K562 (cell line): Measurements from ENCODE around the gene GRM2. TPM values are rescaled to one million over a fixed set of nuclear protein-coding genes. Genes with fewer than 3 reads are reported as not detected.

Source experiments
- ATAC-seq: fragments of 200-7000 bp; cut with Tn5 transposase; 3 replicates; pipeline ENCODE4 v1.9.1; 2020; ENCODE audit warnings: moderate library complexity
- BruUV-seq: library from RNA; stranded (reverse); fragments of 400-500 nt; replicated peaks from 2 replicates; lab custom pipeline; 2021; lab: Mats Ljungman, UMichigan
- CTCF ChIA-PET: fragments of 300-600 bp; formaldehyde crosslinking; extraction: SDS; loops from one replicate; lab custom pipeline; 2021; ENCODE audit warnings: low intra/inter-chr PET ratio; lab: Yijun Ruan, JAX
- POLR2A ChIA-PET: fragments of 300-600, 350-650 bp; sonication (Branson Sonifier 250); formaldehyde crosslinking; extraction: SDS; loops from one replicate; lab custom pipeline; 2021; ENCODE audit warnings: antibody characterized with exemption, inconsistent platforms; lab: Yijun Ruan, JAX
- DNase-seq, 4 experiments: peaks; one replicate each; pipeline versions ENCODE4 v3.0.0 to v3.0.0-alpha.2; 2011 to 2018; ENCODE audit warnings: low spot score in 3 of 4, mixed read lengths in 3 of 4; ENCODE audit errors: extremely low read depth in 1 of 4
- FAIRE-seq: peaks from 2 replicates; lab custom pipeline; 2011; peaks lifted over from hg19 to GRCh38; lab: Jason Lieb, UNC
- H2AFZ ChIP-seq: 2 replicates; pipeline ENCODE4 v1.6.0; 2011; ENCODE audit warnings: low read depth, low read length, control low read depth, inconsistent platforms
- H3K27ac ChIP-seq: fragments of 200-600 bp; 3 replicates; pipeline ENCODE4 v1.8.0; 2011; ENCODE audit warnings: low read depth, mild to moderate bottlenecking, control low read depth, inconsistent platforms, low read length, moderate library complexity, mixed read lengths; ENCODE audit errors: extremely low read depth
- H3K27me3 ChIP-seq, 2 experiments: fragments of 300-600 bp in 1 of 2; 2 replicates in 1 of 2; 3 replicates in 1 of 2; pipeline versions ENCODE4 v1.6.0 to v1.8.0; 2011; ENCODE audit warnings: inconsistent platforms in 2 of 2, low read length in 2 of 2, mild to moderate bottlenecking in 1 of 2, mixed read lengths in 1 of 2, moderate library complexity in 1 of 2; ENCODE audit not compliant: control insufficient read depth in 2 of 2, insufficient read depth in 2 of 2
- H3K36me3 ChIP-seq: fragments of 300-600 bp; 3 replicates; pipeline ENCODE4 v1.8.0; 2011; ENCODE audit warnings: mild to moderate bottlenecking, low read length, inconsistent platforms; ENCODE audit not compliant: control insufficient read depth, insufficient read depth
- H3K4me1 ChIP-seq, 2 experiments: fragments of 200-600 bp in 1 of 2; replicated peaks in 1 of 2; 2 replicates in 1 of 2; 3 replicates in 1 of 2; pipeline versions ENCODE4 v1.5.1 to v1.8.0; 2011; ENCODE audit warnings: inconsistent platforms in 2 of 2, low read length in 2 of 2, mild to moderate bottlenecking in 1 of 2, mixed read lengths in 1 of 2, moderate library complexity in 1 of 2; ENCODE audit not compliant: control insufficient read depth in 2 of 2, insufficient read depth in 2 of 2
- H3K4me2 ChIP-seq: 2 replicates; pipeline ENCODE4 v1.6.1; 2011; ENCODE audit warnings: low read length, control low read depth, inconsistent platforms, mixed read lengths; ENCODE audit not compliant: insufficient read depth
- H3K4me3 ChIP-seq: fragments of 200-600 bp; sonication (generic), shearing (Covaris generic); 2 replicates; pipeline ENCODE4 v1.5.1; 2016; ENCODE audit warnings: control low read depth, inconsistent platforms
- H3K79me2 ChIP-seq: fragments of 200-600 bp; 3 replicates; pipeline ENCODE4 v1.8.0; 2011; ENCODE audit warnings: low read length, inconsistent platforms; ENCODE audit not compliant: control insufficient read depth, insufficient read depth
- H3K9ac ChIP-seq, 2 experiments: 2 replicates each; pipeline versions ENCODE4 v1.6.0 to v1.6.1; 2011; ENCODE audit warnings: low read depth in 2 of 2, low read length in 2 of 2, control low read depth in 1 of 2, inconsistent platforms in 1 of 2, mild to moderate bottlenecking in 1 of 2, mixed read lengths in 1 of 2; ENCODE audit not compliant: insufficient read depth in 1 of 2
- H3K9me1 ChIP-seq: one replicate; pipeline ENCODE4 v1.6.0; 2011; ENCODE audit warnings: inconsistent platforms, mild to moderate bottlenecking, low read length, moderate library complexity; ENCODE audit not compliant: control insufficient read depth, insufficient read depth
- H3K9me3 ChIP-seq: replicated peaks from 2 replicates; pipeline ENCODE4 v1.5.1; 2011; ENCODE audit warnings: low read depth, low read length, inconsistent platforms; ENCODE audit not compliant: control insufficient read depth, insufficient read depth
- H4K20me1 ChIP-seq: replicated peaks from 2 replicates; pipeline ENCODE4 v1.6.1; 2011; ENCODE audit warnings: low read length, inconsistent platforms, mixed read lengths; ENCODE audit not compliant: control insufficient read depth, insufficient read depth
- BRD4 ChIP-seq: fragments of 200-600 bp; sonication (generic); IDR thresholded peaks from 2 replicates; pipeline ENCODE4 v1.6.1; 2017; ENCODE audit warnings: inconsistent platforms
- CBX8 ChIP-seq: fragments of 200-600 bp; sonication (generic); IDR thresholded peaks from 2 replicates; pipeline ENCODE4 v1.6.1; 2012; ENCODE audit warnings: borderline replicate concordance, mixed run types, low read depth, mild to moderate bottlenecking, moderate library complexity, mixed read lengths, low read length, control low read depth, inconsistent platforms; ENCODE audit not compliant: poor library complexity, severe bottlenecking; ENCODE audit errors: extremely low read depth
- CHD1 ChIP-seq: fragments of 200-600 bp; sonication (generic); IDR thresholded peaks from one replicate; pipeline ENCODE4 v1.6.1; 2012; ENCODE audit warnings: mild to moderate bottlenecking, moderate library complexity, low read length, inconsistent platforms
- GATAD2A ChIP-seq: fragments of 450-650 bp; IDR thresholded peaks from 2 replicates; pipeline ENCODE4 v1.6.1; 2017
- MBD2 ChIP-seq: sonication (generic); IDR thresholded peaks from 2 replicates; pipeline ENCODE4 v1.6.1; 2016; ENCODE audit warnings: low read depth, borderline replicate concordance
- PRPF4 ChIP-seq: fragments of 200-400 bp; formaldehyde crosslinking; IDR thresholded peaks from one replicate; pipeline ENCODE4 v1.6.1; 2017; ENCODE audit warnings: low read length, low read depth, mild to moderate bottlenecking; ENCODE audit not compliant: insufficient read depth, poor library complexity, severe bottlenecking
- YBX1 ChIP-seq: fragments of 450-650 bp; IDR thresholded peaks from 2 replicates; pipeline ENCODE4 v1.7.1; 2016; ENCODE audit warnings: mild to moderate bottlenecking
- ZBTB17 ChIP-seq: fragments of 450-650 bp; formaldehyde crosslinking; IDR thresholded peaks from 2 replicates; pipeline ENCODE4 v1.4.0; 2020; ENCODE audit warnings: mild to moderate bottlenecking
- ZNF263 ChIP-seq: sonication (generic); formaldehyde crosslinking; IDR thresholded peaks from 2 replicates; pipeline ENCODE4 v1.8.0; 2022; ENCODE audit warnings: mild to moderate bottlenecking, missing genetic modification reagents, borderline replicate concordance
- ZNF354B ChIP-seq: fragments of 250-450 bp; sonication (Bioruptor Pico); IDR thresholded peaks from 2 replicates; pipeline ENCODE4 v1.4.0; 2020
- ZNF584 ChIP-seq: fragments of 200-800 bp; sonication (Bioruptor generic); IDR thresholded peaks from 2 replicates; pipeline ENCODE4 v1.6.1; 2016; ENCODE audit warnings: low read depth, mild to moderate bottlenecking, missing genetic modification characterization, missing compliant biosample characterization
- WGBS: fragments of 100-300 bp; shearing (Covaris generic); methylation state at CpG from one replicate; pipeline ENCODE4 v1.1.6; 2016; ENCODE audit warnings: low coverage, mixed read lengths; ENCODE audit not compliant: insufficient coverage; ENCODE audit errors: missing lambda C conversion rate; 5-methylcytosine and 5-hydroxymethylcytosine counted together
- in situ Hi-C: fragments of 300-500 bp; cut with MboI; formaldehyde crosslinking; loops from 4 replicates; pipeline ENCODE4 v1.15.0; 2018; ENCODE audit warnings: inconsistent platforms, mixed read lengths
- intact Hi-C: fragments of 100-400 bp; cut with micrococcal nuclease; formaldehyde crosslinking; loops from 2 replicates; pipeline ENCODE4 v1.14.2; 2022
- polyA plus RNA-seq, 8 experiments: library from polyadenylated mRNA; depleted of rRNA in 4 of 8; stranded (reverse) in 5 of 8; unstranded in 3 of 8; fragments of >200 nt; fragmentation: Nextera tagmentation in 2 of 8; fragmentation: Illumina TruSeq in 1 of 8; extraction: Ambion mirVana in 2 of 8; extraction: Trizol in 1 of 8; gene quantifications; 2 replicates each; pipeline versions ENCODE4 v1.2.1 to v1.2.3, GENCODE V29; 2011 to 2014; ENCODE audit warnings: inconsistent platforms in 1 of 8, missing spikeins in 1 of 8
- total RNA-seq, 7 experiments: library from RNA; depleted of rRNA in 6 of 7; stranded (reverse); fragments of >200 nt in 6 of 7; fragmentation: Illumina TruSeq in 2 of 7; extraction: Trizol in 2 of 7; gene quantifications; 2 replicates each; pipeline versions ENCODE4 v1.2.1 to v1.2.3, GENCODE V29; 2011 to 2021; ENCODE audit warnings: low replicate concordance in 1 of 7
- TF ChIP-seq, protein P1 (sequence below): fragments of 250-450 bp; sonication (Bioruptor Pico); IDR thresholded peaks from 2 replicates; pipeline ENCODE4 v1.4.0; 2020; ENCODE audit warnings: mild to moderate bottlenecking, moderate library complexity
- TF ChIP-seq, protein P2 (sequence below): fragments of 450-650 bp; formaldehyde crosslinking; IDR thresholded peaks from 2 replicates; pipeline ENCODE4 v1.4.0; 2022; ENCODE audit warnings: missing genetic modification characterization
- TF ChIP-seq, protein P3 (sequence below): fragments of 250-450 bp; sonication (Bioruptor Pico); IDR thresholded peaks from 2 replicates; pipeline ENCODE4 v1.4.0; 2020; ENCODE audit warnings: mild to moderate bottlenecking

GRM2 gene
- total and polyA plus RNA-seq, 9 of the 15 experiments (the other 6 are each of a cell fraction or from before 2014, with no cell fraction given), result not detected

DNA sequence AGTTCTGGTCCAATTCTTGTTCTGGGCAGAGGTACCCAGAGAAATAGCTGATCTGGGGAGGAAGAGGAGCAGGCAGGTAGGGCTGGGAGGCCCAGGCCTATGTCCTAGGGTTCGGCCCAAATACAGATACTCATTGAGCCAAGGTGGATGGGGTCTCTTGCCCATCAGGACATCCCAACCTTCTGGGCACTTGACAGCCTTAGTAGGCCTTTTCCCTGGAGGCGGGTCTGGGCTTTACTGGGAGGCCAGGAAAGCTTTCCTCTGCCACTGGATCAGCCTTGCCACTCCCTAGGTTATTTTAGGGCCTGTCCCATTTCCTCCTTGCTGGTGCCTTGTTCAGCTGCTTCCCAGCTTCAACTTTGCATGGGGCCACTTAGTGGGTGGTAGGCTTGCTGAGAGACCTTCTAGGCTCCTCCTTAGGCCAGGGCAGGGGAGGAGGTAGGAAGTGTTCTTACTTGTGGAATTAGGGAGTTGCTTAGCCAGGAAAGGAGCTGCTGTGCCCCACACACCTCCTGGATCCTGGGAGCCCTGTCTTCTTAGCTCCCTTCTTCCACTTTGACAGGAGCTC is 26.1 kb upstream of the GRM2 start (continued):
- TF ChIP-seq, protein P1, sequence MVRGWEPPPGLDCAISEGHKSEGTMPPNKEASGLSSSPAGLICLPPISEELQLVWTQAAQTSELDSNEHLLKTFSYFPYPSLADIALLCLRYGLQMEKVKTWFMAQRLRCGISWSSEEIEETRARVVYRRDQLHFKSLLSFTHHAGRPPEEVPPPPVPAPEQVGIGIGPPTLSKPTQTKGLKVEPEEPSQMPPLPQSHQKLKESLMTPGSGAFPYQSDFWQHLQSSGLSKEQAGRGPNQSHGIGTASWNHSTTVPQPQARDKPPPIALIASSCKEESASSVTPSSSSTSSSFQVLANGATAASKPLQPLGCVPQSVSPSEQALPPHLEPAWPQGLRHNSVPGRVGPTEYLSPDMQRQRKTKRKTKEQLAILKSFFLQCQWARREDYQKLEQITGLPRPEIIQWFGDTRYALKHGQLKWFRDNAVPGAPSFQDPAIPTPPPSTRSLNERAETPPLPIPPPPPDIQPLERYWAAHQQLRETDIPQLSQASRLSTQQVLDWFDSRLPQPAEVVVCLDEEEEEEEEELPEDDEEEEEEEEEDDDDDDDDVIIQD (CRISPR knock-in tag), result no peak

DNA sequence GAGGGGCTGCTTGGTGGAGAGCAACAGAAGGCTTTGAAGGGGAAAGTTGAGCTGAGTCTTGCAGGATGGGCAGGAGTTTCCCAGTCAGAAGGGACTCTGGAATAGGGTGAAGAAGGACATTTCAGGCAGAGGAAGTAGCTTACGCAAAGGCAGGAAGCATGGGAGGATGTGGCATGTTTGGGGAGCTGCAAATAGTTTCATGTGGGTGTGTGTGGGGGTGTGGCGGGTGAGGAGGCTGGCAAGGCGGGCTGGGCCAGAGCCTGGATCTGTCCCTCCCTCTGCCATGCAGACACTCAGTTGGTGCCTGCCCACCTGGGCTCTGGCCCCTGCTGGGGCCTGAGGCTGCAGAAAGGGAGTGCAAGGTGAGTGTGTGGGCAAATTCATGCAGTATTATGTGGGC is 25.4 kb upstream of the GRM2 start:
- Histone ChIP-seq H3K79me2 (no peaks in the 10 kb centered on the region; the same call in none of the 3 replicates), H3K9ac (no peak overlapping the region), H3K27me3 (no peaks in the 10 kb centered on the region), H2AFZ (no peak overlapping the region), H4K20me1 (peaks cover 10% of the 10 kb centered on the region; the same call in 1 of the 2 replicates), H3K4me3 (no peak overlapping the region), H3K9me1 (peaks cover 5% of the 10 kb centered on the region), H3K9me3 (no peaks in the 10 kb centered on the region), H3K4me1 (peaks cover 20 to 26% of the 10 kb centered on the region in 2 experiments), H3K27ac (no peak overlapping the region), H3K36me3 (peaks cover 38% of the 10 kb centered on the region; the same call in 2 of the 3 replicates), H3K4me2 (no peak overlapping the region)
- BruUV-seq, result no TSS peak
- CTCF ChIA-PET, result interaction anchor here (0.6 to 2.4 kb wide), 4 partner anchors 39 to 1065 kb away, joined by 3 to 14 read pairs (median 10); no protein-coding TSS in a partner anchor
- no peak for FAIRE-seq
- in situ Hi-C loops (loop anchor here (5.0 to 25.0 kb wide), 2 partner anchors 179 to 1044 kb away; partner anchors contain the start of gene DCAF1), intact Hi-C loops (loop anchor here (5.0 kb wide), 2 partner anchors 39 to 294 kb away; partner anchors contain the start of gene MANF)
- ATAC-seq, result no peak
- DNase-seq, result no peak
- 84% methylated on average over 3 of the region's 3 CpGs for WGBS
- POLR2A ChIA-PET, result interaction anchor here (0.8 to 2.2 kb wide), 8 partner anchors 9 to 182 kb away, joined by 3 to 19 read pairs (median 4); partner anchors contain the start of gene DCAF1
- TF ChIP-seq ZNF584 (no peak), CHD1 (no peak), ZNF354B (CRISPR knock-in tag) (no peak), PRPF4 (no peak), MBD2 (no peak), BRD4 (no peak), YBX1 (no peak), CBX8 (no peak), GATAD2A (no peak), ZBTB17 (CRISPR knock-in tag) (no peak), ZNF263 (CRISPR knock-in tag) (no peak)
- TF ChIP-seq, protein P2, sequence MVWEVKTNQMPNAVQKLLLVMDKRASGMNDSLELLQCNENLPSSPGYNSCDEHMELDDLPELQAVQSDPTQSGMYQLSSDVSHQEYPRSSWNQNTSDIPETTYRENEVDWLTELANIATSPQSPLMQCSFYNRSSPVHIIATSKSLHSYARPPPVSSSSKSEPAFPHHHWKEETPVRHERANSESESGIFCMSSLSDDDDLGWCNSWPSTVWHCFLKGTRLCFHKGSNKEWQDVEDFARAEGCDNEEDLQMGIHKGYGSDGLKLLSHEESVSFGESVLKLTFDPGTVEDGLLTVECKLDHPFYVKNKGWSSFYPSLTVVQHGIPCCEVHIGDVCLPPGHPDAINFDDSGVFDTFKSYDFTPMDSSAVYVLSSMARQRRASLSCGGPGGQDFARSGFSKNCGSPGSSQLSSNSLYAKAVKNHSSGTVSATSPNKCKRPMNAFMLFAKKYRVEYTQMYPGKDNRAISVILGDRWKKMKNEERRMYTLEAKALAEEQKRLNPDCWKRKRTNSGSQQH (CRISPR knock-in tag), result no peak
- TF ChIP-seq, protein P3, sequence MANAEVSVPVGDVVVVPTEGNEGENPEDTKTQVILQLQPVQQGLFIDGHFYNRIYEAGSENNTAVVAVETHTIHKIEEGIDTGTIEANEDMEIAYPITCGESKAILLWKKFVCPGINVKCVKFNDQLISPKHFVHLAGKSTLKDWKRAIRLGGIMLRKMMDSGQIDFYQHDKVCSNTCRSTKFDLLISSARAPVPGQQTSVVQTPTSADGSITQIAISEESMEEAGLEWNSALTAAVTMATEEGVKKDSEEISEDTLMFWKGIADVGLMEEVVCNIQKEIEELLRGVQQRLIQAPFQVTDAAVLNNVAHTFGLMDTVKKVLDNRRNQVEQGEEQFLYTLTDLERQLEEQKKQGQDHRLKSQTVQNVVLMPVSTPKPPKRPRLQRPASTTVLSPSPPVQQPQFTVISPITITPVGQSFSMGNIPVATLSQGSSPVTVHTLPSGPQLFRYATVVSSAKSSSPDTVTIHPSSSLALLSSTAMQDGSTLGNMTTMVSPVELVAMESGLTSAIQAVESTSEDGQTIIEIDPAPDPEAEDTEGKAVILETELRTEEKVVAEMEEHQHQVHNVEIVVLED (CRISPR knock-in tag), result no peak
